ENCODE results near the gene NUP58. TPM values are rescaled to one million over a fixed set of nuclear protein-coding genes. Genes with fewer than 3 reads are reported as not detected.
"Not testable (repeated sequence)": the region's sequence is repeated elsewhere in the genome, so short reads cannot be mapped to it uniquely, and the experiment has no call there.

Gene NUP58
- total RNA-seq, 3 donors from 2014 or later: 35.0 to 81.5 (median 68.2) TPM

GRCh38 chr13:25354377-25354776, 53.0 kb downstream of the NUP58 start:
- no peak overlapping the region for H3K4me3 ChIP-seq
- intact Hi-C loops (cut with DNase I; ENCODE audit: low total_unique reads): no loop called here
- no peak for DNase-seq (ENCODE audit: low spot score in 2 of 2)
- TF ChIP-seq POLR2AphosphoS5 (IDR thresholded peaks at IDR 0.05) (no peak), CTCF (IDR thresholded peaks at IDR 0.05) (no peak), POLR2A (IDR thresholded peaks at IDR 0.05) (no peak)
- peaks cover 0 to 5% of the 10 kb centered on the region in 2 donors for H3K27me3 ChIP-seq
- H3K4me1 ChIP-seq: no peaks in the 10 kb centered on the region
- H3K9me3 ChIP-seq: no peaks in the 10 kb centered on the region
- no peaks in the 10 kb centered on the region for H3K36me3 ChIP-seq
- no peak overlapping the region for H3K27ac ChIP-seq

- H3K36me3 ChIP-seq; H3K9me3 ChIP-seq; intact Hi-C loops (cut with DNase I; ENCODE audit: low total_unique reads); H3K27ac ChIP-seq; DNase-seq (ENCODE audit: low spot score in 2 of 2); H3K27me3 ChIP-seq; H3K4me1 ChIP-seq; H3K4me3 ChIP-seq: not testable (repeated sequence)
Measured at GRCh38 chr13:25360443-25360842, 59.0 kb downstream of the NUP58 start.

- Histone ChIP-seq H3K9me3 (no peaks in the 10 kb centered on the region), H3K4me3 (no peak overlapping the region), H3K4me1 (no peaks in the 10 kb centered on the region), H3K27ac (no peak overlapping the region), H3K36me3 (no peaks in the 10 kb centered on the region), H3K27me3 (peaks cover 0 to 14% of the 10 kb centered on the region in 2 donors)
- intact Hi-C loops (cut with DNase I; ENCODE audit: low total_unique reads): no loop called here
- no peak for DNase-seq (ENCODE audit: low spot score in 2 of 2)
- TF ChIP-seq POLR2AphosphoS5 (IDR thresholded peaks at IDR 0.05) (no peak), CTCF (IDR thresholded peaks at IDR 0.05) (no peak), POLR2A (IDR thresholded peaks at IDR 0.05) (no peak)
Measured at GRCh38 chr13:25365720-25366235, 64.4 kb downstream of the NUP58 start.

- Histone ChIP-seq H3K4me3 (peak overlapping the region in 2 of 3 donors; percentile 45 to 59), H3K4me1 (no peaks in the 10 kb centered on the region), H3K27me3 (peaks cover 0 to 48% of the 10 kb centered on the region in 2 donors), H3K27ac (no peak overlapping the region), H3K36me3 (no peaks in the 10 kb centered on the region), H3K9me3 (no peaks in the 10 kb centered on the region)
- DNase-seq (ENCODE audit: low spot score in 2 of 2): no peak
- intact Hi-C loops (cut with DNase I; ENCODE audit: low total_unique reads): no loop called here
- TF ChIP-seq POLR2A (IDR thresholded peaks at IDR 0.05) (no peak), CTCF (IDR thresholded peaks at IDR 0.05) (no peak), POLR2AphosphoS5 (IDR thresholded peaks at IDR 0.05) (no peak)
Measured at GRCh38 chr13:25371158-25371874, 69.9 kb downstream of the NUP58 start.

DNA sequence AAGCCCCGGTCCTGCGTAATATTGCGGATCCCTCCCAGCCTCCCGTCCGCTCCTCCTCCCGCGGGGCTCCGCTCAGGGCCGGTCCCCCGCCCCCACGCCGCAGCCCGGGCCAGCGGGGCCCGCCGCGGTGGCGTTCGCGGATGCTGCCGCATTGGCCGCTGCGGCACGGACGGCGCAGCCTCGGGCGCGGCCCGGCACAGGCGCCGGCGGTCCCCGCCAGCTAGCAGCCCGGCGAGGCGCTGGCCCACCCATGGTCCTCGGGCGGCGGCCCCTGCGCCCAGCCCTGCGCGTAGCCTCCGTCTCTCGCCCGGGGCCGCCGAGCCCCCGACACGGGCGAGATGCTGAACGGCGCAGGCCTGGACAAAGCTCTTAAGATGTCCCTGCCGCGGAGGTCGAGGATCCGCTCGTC, 70.5 kb downstream of the NUP58 start, which contains the start of gene ATP8A2:
ATP8A2 (plus strand) TSS at position 100 of the 409 bp plus-strand sequence; CDS start at position 339, 239 bp downstream.
- Histone ChIP-seq H3K4me1 (no peaks in the 10 kb centered on the region), H3K27ac (no peak within 1 kb of the TSS), H3K9me3 (no peaks in the 10 kb centered on the region), H3K4me3 (peak within 1 kb of the TSS; percentile 12 to 59 (median 45)), H3K36me3 (no peaks in the 10 kb centered on the region), H3K27me3 (peaks cover 0 to 48% of the 10 kb centered on the region in 2 donors)
- intact Hi-C loops (cut with DNase I; ENCODE audit: low total_unique reads): no loop called here
- DNase-seq (ENCODE audit: low spot score in 2 of 2): no peak
- TF ChIP-seq POLR2A (IDR thresholded peaks at IDR 0.05) (no peak), CTCF (IDR thresholded peaks at IDR 0.05) (no peak), POLR2AphosphoS5 (IDR thresholded peaks at IDR 0.05) (no peak)

Measured in breast epithelium (tissue), 4 donors.